ES-I3 (cell line): ENCODE data around the gene AXIN1.
A peak's percentile ranks its signal among the peaks of the same experiment; 100 is the strongest.

ENCODE experiments used
- H3K36me3 ChIP-seq: 2 replicates; pipeline ENCODE4 v1.6.1; 2013; ENCODE audit warnings: mild to moderate bottlenecking, low read length, control low read depth, moderate library complexity; ENCODE audit not compliant: insufficient read depth
- H3K4me1 ChIP-seq: 2 replicates; pipeline ENCODE4 v1.6.1; 2013; ENCODE audit warnings: mild to moderate bottlenecking, control low read depth, low read length; ENCODE audit not compliant: insufficient read depth
- H3K9ac ChIP-seq: 2 replicates; pipeline ENCODE4 v1.6.1; 2013; ENCODE audit warnings: low read depth, mild to moderate bottlenecking, low read length, moderate library complexity
- H3K9me3 ChIP-seq: 2 replicates; pipeline ENCODE4 v1.6.1; 2013; ENCODE audit warnings: mild to moderate bottlenecking, low read length, moderate library complexity; ENCODE audit not compliant: control insufficient read depth, insufficient read depth

AXIN1 gene

GRCh38 chr16:352547-353403 lies at the start of gene AXIN1:
Gene AXIN1, minus strand, starts transcription at chr16:352723. Its CDS starts 5,698 bp downstream, at chr16:347025.
- Histone ChIP-seq H3K9me3 (no peaks in the 10 kb centered on the region), H3K9ac (peak within 1 kb of the TSS; percentile 73), H3K36me3 (no peaks in the 10 kb centered on the region), H3K4me1 (peaks cover 9% of the 10 kb centered on the region; the same call in 1 of the 2 replicates)

GRCh38 chr16:401468-402348 lies 49.2 kb upstream of the AXIN1 start, which contains the start of gene DECR2:
Gene DECR2, plus strand, starts transcription at chr16:401885. Its CDS starts 79 bp downstream, at chr16:401964.
- Histone ChIP-seq H3K9ac (peak within 1 kb of the TSS; percentile 95), H3K9me3 (no peaks in the 10 kb centered on the region), H3K36me3 (no peaks in the 10 kb centered on the region), H3K4me1 (peaks cover 9% of the 10 kb centered on the region; the same call in 1 of the 2 replicates)

GRCh38 chr16:400061-400591 lies 47.6 kb upstream of the AXIN1 start:
- Histone ChIP-seq H3K9me3 (no peaks in the 10 kb centered on the region), H3K4me1 (peaks cover 15% of the 10 kb centered on the region; the same call in 1 of the 2 replicates), H3K36me3 (no peaks in the 10 kb centered on the region), H3K9ac (peak overlapping the region; percentile 78; the same call in 1 of the 2 replicates)

- Histone ChIP-seq H3K9me3 (no peaks in the 10 kb centered on the region), H3K9ac (no peak overlapping the region), H3K36me3 (no peaks in the 10 kb centered on the region), H3K4me1 (peaks cover 15% of the 10 kb centered on the region; the same call in 1 of the 2 replicates)
Measured at GRCh38 chr16:399340-400019, 47.0 kb upstream of the AXIN1 start.

GRCh38 chr16:398561-399339 lies 46.2 kb upstream of the AXIN1 start:
- Histone ChIP-seq H3K9me3 (no peaks in the 10 kb centered on the region), H3K4me1 (peaks cover 15% of the 10 kb centered on the region; the same call in 1 of the 2 replicates), H3K9ac (no peak overlapping the region), H3K36me3 (no peaks in the 10 kb centered on the region)

- Histone ChIP-seq H3K9ac (no peak overlapping the region), H3K9me3 (no peaks in the 10 kb centered on the region), H3K36me3 (no peaks in the 10 kb centered on the region), H3K4me1 (peaks cover 15% of the 10 kb centered on the region; the same call in 1 of the 2 replicates)
Measured at GRCh38 chr16:397736-398332, 45.3 kb upstream of the AXIN1 start.

GRCh38 chr16:397135-397661 lies 44.7 kb upstream of the AXIN1 start, which contains the start of gene NME4:
Gene NME4, plus strand, starts transcription at chr16:397199. Its CDS starts 24 bp downstream, at chr16:397223.
- peak within 1 kb of the TSS; percentile 84 for H3K9ac ChIP-seq
- no peaks in the 10 kb centered on the region; the same call in 1 of the 2 replicates for H3K36me3 ChIP-seq
- H3K4me1 ChIP-seq: peaks cover 15% of the 10 kb centered on the region; the same call in 1 of the 2 replicates
- 0 out of 2 replicates have a peak, but pooled peaks cover 4% of the 10 kb centered on the region for H3K9me3 ChIP-seq

- H3K9ac ChIP-seq: peak overlapping the region; percentile 84
- H3K9me3 ChIP-seq: 0 out of 2 replicates have a peak, but pooled peaks cover 7% of the 10 kb centered on the region
- peaks cover 15% of the 10 kb centered on the region; the same call in 1 of the 2 replicates for H3K4me1 ChIP-seq
- H3K36me3 ChIP-seq: no peaks in the 10 kb centered on the region; the same call in 1 of the 2 replicates
Measured at GRCh38 chr16:396605-397004, 44.1 kb upstream of the AXIN1 start.

- 0 out of 2 replicates have a peak, but pooled peaks cover 7% of the 10 kb centered on the region for H3K9me3 ChIP-seq
- H3K36me3 ChIP-seq: no peaks in the 10 kb centered on the region; the same call in 1 of the 2 replicates
- peaks cover 15% of the 10 kb centered on the region; the same call in 1 of the 2 replicates for H3K4me1 ChIP-seq
- H3K9ac ChIP-seq: peak overlapping the region; percentile 84; the same call in 1 of the 2 replicates
Measured at GRCh38 chr16:396199-396598, 43.7 kb upstream of the AXIN1 start.

GRCh38 chr16:392450-393030 lies 40.0 kb upstream of the AXIN1 start:
- H3K9ac ChIP-seq: no peak overlapping the region
- H3K9me3 ChIP-seq: 0 out of 2 replicates have a peak, but pooled peaks cover 7% of the 10 kb centered on the region
- H3K4me1 ChIP-seq: peaks cover 10% of the 10 kb centered on the region; the same call in 1 of the 2 replicates
- no peaks in the 10 kb centered on the region; the same call in 1 of the 2 replicates for H3K36me3 ChIP-seq

GRCh38 chr16:391885-392335 lies 39.4 kb upstream of the AXIN1 start:
- H3K9ac ChIP-seq: no peak overlapping the region
- no peaks in the 10 kb centered on the region; the same call in 1 of the 2 replicates for H3K36me3 ChIP-seq
- H3K4me1 ChIP-seq: peaks cover 10% of the 10 kb centered on the region; the same call in 1 of the 2 replicates
- H3K9me3 ChIP-seq: 0 out of 2 replicates have a peak, but pooled peaks cover 7% of the 10 kb centered on the region

- Histone ChIP-seq H3K36me3 (no peaks in the 10 kb centered on the region; the same call in 1 of the 2 replicates), H3K4me1 (peaks cover 8% of the 10 kb centered on the region; the same call in 1 of the 2 replicates), H3K9ac (no peak overlapping the region), H3K9me3 (0 out of 2 replicates have a peak, but pooled peaks cover 7% of the 10 kb centered on the region)
Measured at GRCh38 chr16:389352-389751, 36.8 kb upstream of the AXIN1 start.
